K562 (cell line): Measurements from ENCODE around the gene ANO6. TPM values are rescaled to one million over a fixed set of nuclear protein-coding genes. Genes with fewer than 3 reads are reported as not detected.

Experiments
- C11orf30 ChIP-seq: fragments of 450-650 bp; IDR thresholded peaks from 2 replicates; pipeline ENCODE4 v1.6.1; 2016; ENCODE audit warnings: low read depth, mild to moderate bottlenecking
- CBX1 ChIP-seq: sonication (generic); IDR thresholded peaks from 2 replicates; pipeline ENCODE4 v1.6.1; 2016; ENCODE audit warnings: antibody characterized with exemption, low read depth, mild to moderate bottlenecking
- GABPB1 ChIP-seq: sonication (generic); formaldehyde crosslinking; IDR thresholded peaks from 2 replicates; pipeline ENCODE4 v1.8.0; 2022; ENCODE audit warnings: mild to moderate bottlenecking, missing genetic modification reagents
- HDAC6 ChIP-seq: IDR thresholded peaks from 2 replicates; pipeline ENCODE4 v1.6.1; 2012; ENCODE audit warnings: low read depth, mild to moderate bottlenecking, control low read depth, inconsistent platforms, low read length, moderate library complexity
- HIVEP1 ChIP-seq: fragments of 250-450 bp; sonication (Bioruptor Pico); IDR thresholded peaks from 2 replicates; pipeline ENCODE4 v1.4.0; 2020; ENCODE audit warnings: mild to moderate bottlenecking
- IRF2 ChIP-seq: sonication (generic); formaldehyde crosslinking; IDR thresholded peaks from 2 replicates; pipeline ENCODE4 v1.8.1; 2022; ENCODE audit warnings: mild to moderate bottlenecking, missing genetic modification reagents
- KLF1 ChIP-seq: fragments of 450-650 bp; IDR thresholded peaks from 2 replicates; pipeline ENCODE4 v1.6.1; 2016; ENCODE audit warnings: missing genetic modification characterization, missing compliant biosample characterization
- MTA1 ChIP-seq: fragments of 450-650 bp; IDR thresholded peaks from 2 replicates; pipeline ENCODE4 v1.6.1; 2017; ENCODE audit warnings: borderline replicate concordance
- MXI1 ChIP-seq: IDR thresholded peaks from 2 replicates; pipeline ENCODE4 v1.6.1; 2011; ENCODE audit warnings: low read depth, mild to moderate bottlenecking, improper control_type of control experiment, low read length
- MYC ChIP-seq, 2 experiments: fragments of 250-450 bp in 1 of 2; sonication (Bioruptor Pico) in 1 of 2; IDR thresholded peaks; 2 replicates each; pipeline versions ENCODE4 v1.5.1 to v1.6.1; 2012 to 2021; ENCODE audit warnings: low read depth in 2 of 2, borderline replicate concordance in 1 of 2, improper control_type of control experiment in 1 of 2, low read length in 1 of 2, mild to moderate bottlenecking in 1 of 2, moderate library complexity in 1 of 2
- NELFE ChIP-seq: IDR thresholded peaks from 2 replicates; pipeline ENCODE4 v1.6.1; 2011; ENCODE audit warnings: mild to moderate bottlenecking; ENCODE audit not compliant: insufficient read depth, insufficient read length
- RAD51 ChIP-seq: fragments of 450-650 bp; IDR thresholded peaks from 2 replicates; pipeline ENCODE4 v1.7.1; 2016; ENCODE audit warnings: low read depth, mild to moderate bottlenecking, borderline replicate concordance
- RBM17 ChIP-seq: fragments of 200-400 bp; formaldehyde crosslinking; IDR thresholded peaks from 2 replicates; pipeline ENCODE4 v1.6.1; 2017; ENCODE audit warnings: low read depth, mild to moderate bottlenecking, low read length, borderline replicate concordance
- RUNX1 ChIP-seq: sonication (generic); IDR thresholded peaks from 2 replicates; pipeline ENCODE4 v1.6.1; 2016; ENCODE audit warnings: antibody characterized with exemption, low read depth
- TAF7 ChIP-seq: fragments of 450-650 bp; IDR thresholded peaks from 2 replicates; pipeline ENCODE4 v1.6.1; 2016; ENCODE audit warnings: missing genetic modification characterization, missing compliant biosample characterization
- ZNF121 ChIP-seq: sonication (generic); formaldehyde crosslinking; conservative IDR thresholded peaks from 2 replicates; pipeline ENCODE4 v1.8.0; 2022; ENCODE audit warnings: missing genetic modification reagents
- ZNF253 ChIP-seq: fragments of 250-450 bp; sonication (Bioruptor Pico); conservative IDR thresholded peaks from 2 replicates; pipeline ENCODE4 v1.6.1; 2021; ENCODE audit warnings: mild to moderate bottlenecking
- ZNF384 ChIP-seq: IDR thresholded peaks from 2 replicates; pipeline ENCODE4 v1.6.1; 2012; ENCODE audit warnings: low read depth, low read length, improper control_type of control experiment
- ZNF445 ChIP-seq: fragments of 250-450 bp; sonication (Bioruptor Pico); IDR thresholded peaks from 2 replicates; pipeline ENCODE4 v1.4.0; 2020; ENCODE audit warnings: low read depth, mild to moderate bottlenecking, moderate library complexity
- ZNF668 ChIP-seq: fragments of 250-450 bp; sonication (Bioruptor Pico); IDR thresholded peaks from 2 replicates; pipeline ENCODE4 v1.8.0; 2022; ENCODE audit warnings: mild to moderate bottlenecking, inconsistent platforms
- ZNF717 ChIP-seq: fragments of 250-450 bp; sonication (Bioruptor Pico); IDR thresholded peaks from 2 replicates; pipeline ENCODE4 v1.5.0; 2021
- polyA plus RNA-seq, 8 experiments: library from polyadenylated mRNA; depleted of rRNA in 4 of 8; stranded (reverse) in 5 of 8; unstranded in 3 of 8; fragments of >200 nt; fragmentation: Nextera tagmentation in 2 of 8; fragmentation: Illumina TruSeq in 1 of 8; extraction: Ambion mirVana in 2 of 8; extraction: Trizol in 1 of 8; gene quantifications; 2 replicates each; pipeline versions ENCODE4 v1.2.1 to v1.2.3, GENCODE V29; 2011 to 2014; ENCODE audit warnings: inconsistent platforms in 1 of 8, missing spikeins in 1 of 8
- total RNA-seq, 7 experiments: library from RNA; depleted of rRNA in 6 of 7; stranded (reverse); fragments of >200 nt in 6 of 7; fragmentation: Illumina TruSeq in 2 of 7; extraction: Trizol in 2 of 7; gene quantifications; 2 replicates each; pipeline versions ENCODE4 v1.2.1 to v1.2.3, GENCODE V29; 2011 to 2021; ENCODE audit warnings: low replicate concordance in 1 of 7
- TF ChIP-seq, protein P1 (sequence below): fragments of 150-350 bp; conservative IDR thresholded peaks from 2 replicates; pipeline ENCODE4 v1.6.1; 2014; ENCODE audit warnings: low read length
- TF ChIP-seq, protein P2 (sequence below): IDR thresholded peaks from 2 replicates; pipeline ENCODE4 v1.6.1; 2016; ENCODE audit warnings: missing genetic modification characterization, missing compliant biosample characterization
- TF ChIP-seq, protein P3 (sequence below): fragments of 450-650 bp; formaldehyde crosslinking; IDR thresholded peaks from 2 replicates; pipeline ENCODE4 v1.4.0; 2022; ENCODE audit warnings: mild to moderate bottlenecking, moderate library complexity
- TF ChIP-seq, protein P4 (sequence below), 2 experiments: fragments of 450-650 bp in 1 of 2; sonication (generic) in 1 of 2; formaldehyde crosslinking; conservative IDR thresholded peaks; 2 replicates each; pipeline versions ENCODE4 v1.4.0 to v1.8.1; 2020 to 2022; ENCODE audit warnings: mild to moderate bottlenecking in 1 of 2, missing genetic modification reagents in 1 of 2

ANO6 gene
- total and polyA plus RNA-seq, 9 of the 15 experiments (the other 6 are each of a cell fraction or from before 2014, with no cell fraction given): 3.5 to 24.7 (median 20.3) TPM

DNA sequence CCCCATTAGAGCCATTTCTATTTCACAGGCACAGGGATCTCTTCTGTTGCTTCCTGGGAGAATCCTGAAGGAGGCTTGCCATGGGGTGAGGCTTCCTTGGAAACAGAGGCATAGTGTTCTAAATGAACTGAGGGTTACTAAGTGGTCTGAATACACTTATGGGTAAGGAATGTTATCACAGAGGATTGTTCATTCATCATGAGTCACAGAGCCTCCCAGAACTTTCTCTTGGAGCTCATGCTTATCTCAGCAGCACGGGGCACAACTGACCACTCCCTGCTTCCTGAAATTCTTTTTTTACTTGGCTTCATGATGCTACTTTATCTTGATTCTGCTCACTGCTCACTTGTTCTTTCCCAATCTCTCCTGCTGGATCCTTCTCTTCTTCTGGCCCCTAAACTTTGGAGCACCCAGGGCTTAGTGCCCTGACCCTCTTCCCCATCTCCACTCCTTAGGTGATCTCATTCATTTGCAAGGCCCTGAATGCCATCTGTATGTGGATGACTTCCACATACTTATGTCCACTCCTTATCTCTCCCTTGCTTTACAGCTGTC lies 57.9 kb downstream of the ANO6 start (continued):
- TF ChIP-seq ZNF384 (peak; percentile 49; the same call in 1 of the 2 replicates), IRF2 (no peak), KLF1 (tag) (no peak), CBX1 (no peak), MYC (IDR thresholded peaks at IDR 0.05; ENCODE audit: low read depth, low read length) (0 out of 2 replicates have a peak, but pooled peaks have one; percentile 44), MYC (CRISPR knock-in tag; IDR thresholded peaks at IDR 0.05; ENCODE audit: borderline replicate concordance, low read depth) (no peak), ZNF253 (no peak), HIVEP1 (CRISPR knock-in tag) (no peak), ZNF668 (CRISPR knock-in tag) (no peak), RAD51 (0 out of 2 replicates have a peak, but pooled peaks have one; percentile 17), ZNF445 (CRISPR knock-in tag) (no peak), HDAC6 (no peak), ZNF717 (CRISPR knock-in tag) (no peak), NELFE (no peak), RUNX1 (no peak), GABPB1 (CRISPR knock-in tag) (no peak), TAF7 (tag) (no peak), RBM17 (no peak), MTA1 (peak; percentile 82), C11orf30 (no peak), ZNF121 (no peak), MXI1 (no peak)
- TF ChIP-seq, protein P1, sequence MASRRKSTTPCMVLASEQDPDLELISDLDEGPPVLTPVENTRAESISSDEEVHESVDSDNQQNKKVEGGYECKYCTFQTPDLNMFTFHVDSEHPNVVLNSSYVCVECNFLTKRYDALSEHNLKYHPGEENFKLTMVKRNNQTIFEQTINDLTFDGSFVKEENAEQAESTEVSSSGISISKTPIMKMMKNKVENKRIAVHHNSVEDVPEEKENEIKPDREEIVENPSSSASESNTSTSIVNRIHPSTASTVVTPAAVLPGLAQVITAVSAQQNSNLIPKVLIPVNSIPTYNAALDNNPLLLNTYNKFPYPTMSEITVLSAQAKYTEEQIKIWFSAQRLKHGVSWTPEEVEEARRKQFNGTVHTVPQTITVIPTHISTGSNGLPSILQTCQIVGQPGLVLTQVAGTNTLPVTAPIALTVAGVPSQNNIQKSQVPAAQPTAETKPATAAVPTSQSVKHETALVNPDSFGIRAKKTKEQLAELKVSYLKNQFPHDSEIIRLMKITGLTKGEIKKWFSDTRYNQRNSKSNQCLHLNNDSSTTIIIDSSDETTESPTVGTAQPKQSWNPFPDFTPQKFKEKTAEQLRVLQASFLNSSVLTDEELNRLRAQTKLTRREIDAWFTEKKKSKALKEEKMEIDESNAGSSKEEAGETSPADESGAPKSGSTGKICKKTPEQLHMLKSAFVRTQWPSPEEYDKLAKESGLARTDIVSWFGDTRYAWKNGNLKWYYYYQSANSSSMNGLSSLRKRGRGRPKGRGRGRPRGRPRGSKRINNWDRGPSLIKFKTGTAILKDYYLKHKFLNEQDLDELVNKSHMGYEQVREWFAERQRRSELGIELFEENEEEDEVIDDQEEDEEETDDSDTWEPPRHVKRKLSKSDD: no peak
- TF ChIP-seq, protein P2, sequence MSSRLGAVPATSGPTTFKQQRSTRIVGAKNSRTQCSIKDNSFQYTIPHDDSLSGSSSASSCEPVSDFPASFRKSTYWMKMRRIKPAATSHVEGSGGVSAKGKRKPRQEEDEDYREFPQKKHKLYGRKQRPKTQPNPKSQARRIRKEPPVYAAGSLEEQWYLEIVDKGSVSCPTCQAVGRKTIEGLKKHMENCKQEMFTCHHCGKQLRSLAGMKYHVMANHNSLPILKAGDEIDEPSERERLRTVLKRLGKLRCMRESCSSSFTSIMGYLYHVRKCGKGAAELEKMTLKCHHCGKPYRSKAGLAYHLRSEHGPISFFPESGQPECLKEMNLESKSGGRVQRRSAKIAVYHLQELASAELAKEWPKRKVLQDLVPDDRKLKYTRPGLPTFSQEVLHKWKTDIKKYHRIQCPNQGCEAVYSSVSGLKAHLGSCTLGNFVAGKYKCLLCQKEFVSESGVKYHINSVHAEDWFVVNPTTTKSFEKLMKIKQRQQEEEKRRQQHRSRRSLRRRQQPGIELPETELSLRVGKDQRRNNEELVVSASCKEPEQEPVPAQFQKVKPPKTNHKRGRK (tag): no peak
- TF ChIP-seq, protein P3, sequence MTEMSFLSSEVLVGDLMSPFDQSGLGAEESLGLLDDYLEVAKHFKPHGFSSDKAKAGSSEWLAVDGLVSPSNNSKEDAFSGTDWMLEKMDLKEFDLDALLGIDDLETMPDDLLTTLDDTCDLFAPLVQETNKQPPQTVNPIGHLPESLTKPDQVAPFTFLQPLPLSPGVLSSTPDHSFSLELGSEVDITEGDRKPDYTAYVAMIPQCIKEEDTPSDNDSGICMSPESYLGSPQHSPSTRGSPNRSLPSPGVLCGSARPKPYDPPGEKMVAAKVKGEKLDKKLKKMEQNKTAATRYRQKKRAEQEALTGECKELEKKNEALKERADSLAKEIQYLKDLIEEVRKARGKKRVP (CRISPR knock-in tag): no peak
- TF ChIP-seq, protein P4, sequence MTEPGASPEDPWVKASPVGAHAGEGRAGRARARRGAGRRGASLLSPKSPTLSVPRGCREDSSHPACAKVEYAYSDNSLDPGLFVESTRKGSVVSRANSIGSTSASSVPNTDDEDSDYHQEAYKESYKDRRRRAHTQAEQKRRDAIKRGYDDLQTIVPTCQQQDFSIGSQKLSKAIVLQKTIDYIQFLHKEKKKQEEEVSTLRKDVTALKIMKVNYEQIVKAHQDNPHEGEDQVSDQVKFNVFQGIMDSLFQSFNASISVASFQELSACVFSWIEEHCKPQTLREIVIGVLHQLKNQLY (CRISPR knock-in tag; conservative IDR thresholded peaks at IDR 0.05): no peak
